Heart right ventricle (tissue), 16 donors: ENCODE results near the gene IL21R. TPM values are rescaled to one million over a fixed set of nuclear protein-coding genes. Genes with fewer than 3 reads are reported as not detected.
"Not testable (repeated sequence)": the region's sequence is repeated elsewhere in the genome, so short reads cannot be mapped to it uniquely, and the experiment has no call there.

ENCODE experiments used
- ATAC-seq, 8 donors: fragments of 200-7000 bp; cut with Tn5 transposase; one replicate each; pipeline ENCODE4 v1.9.1; 2020; ENCODE audit warnings: mild to moderate bottlenecking in 8 of 8, moderate library complexity in 8 of 8, moderate number of reproducible peaks in 1 of 8
- DNase-seq, 2 donors: peaks; one replicate each; pipeline ENCODE4 v3.0.0-alpha.2; 2020
- H3K27ac ChIP-seq, 10 donors: fragments of 200-600 bp; sonication (generic) in 2 of 10; one replicate each; pipeline versions ENCODE4 v1.5.0 to v1.8.0; 2020 to 2022; ENCODE audit warnings: mild to moderate bottlenecking in 3 of 10
- H3K27me3 ChIP-seq, 7 donors: fragments of 200-600 bp; one replicate each; pipeline ENCODE4 v1.8.0; 2021 to 2022; ENCODE audit warnings: mild to moderate bottlenecking in 2 of 7
- H3K36me3 ChIP-seq, 9 donors: fragments of 200-600 bp; sonication (generic) in 1 of 9; one replicate each; pipeline versions ENCODE4 v1.5.0 to v1.8.0; 2020 to 2022; ENCODE audit warnings: mild to moderate bottlenecking in 2 of 9
- H3K4me1 ChIP-seq, 9 donors: fragments of 200-600 bp; sonication (generic) in 1 of 9; one replicate each; pipeline versions ENCODE4 v1.5.0 to v1.8.0; 2020 to 2022; ENCODE audit warnings: mild to moderate bottlenecking in 4 of 9
- H3K4me3 ChIP-seq, 10 donors: fragments of 200-600 bp; sonication (generic) in 2 of 10; one replicate each; pipeline versions ENCODE4 v1.5.0 to v1.8.0; 2020 to 2022; ENCODE audit warnings: mild to moderate bottlenecking in 7 of 10, moderate library complexity in 2 of 10
- H3K9me3 ChIP-seq, 11 donors: fragments of 200-600 bp in 10 of 11; sonication (generic) in 2 of 11; one replicate each; pipeline versions ENCODE4 v1.5.0 to v1.8.0; 2013 to 2022; ENCODE audit warnings: mild to moderate bottlenecking in 2 of 11, control low read depth in 1 of 11, moderate library complexity in 1 of 11
- CTCF ChIP-seq, 9 donors: fragments of 200-600 bp; sonication (generic) in 2 of 9; IDR thresholded peaks; one replicate each; pipeline versions ENCODE4 v1.5.0 to v1.8.0; 2021 to 2022; ENCODE audit warnings: antibody characterized with exemption in 9 of 9, mild to moderate bottlenecking in 5 of 9, moderate library complexity in 1 of 9
- WGBS, 2 donors: extraction: QIAGEN DNeasy Blood & Tissue Kit; methylation state at CpG; one replicate each; pipeline ENCODE4 v1.1.7; 2013; ENCODE audit warnings: inconsistent platforms in 1 of 2; 5-methylcytosine and 5-hydroxymethylcytosine counted together
- intact Hi-C, 10 donors: fragments of 100-400 bp; cut with DNase I; formaldehyde crosslinking; loops; one replicate each; pipeline versions ENCODE4 v1.11.1 to v1.14.2; 2022
- polyA plus RNA-seq, 2 donors: library from polyadenylated mRNA; stranded (reverse); fragments of 200-250 nt; gene quantifications; one replicate each; pipeline ENCODE4 v1.2.3, GENCODE V29; 2013
- total RNA-seq, 10 donors: library from RNA; stranded (reverse); fragmentation: NEBNext Ultra II Directional in 3 of 10; extraction: Animal tissue kit (Norgen Biotek cat#: 25700) in 3 of 10; gene quantifications; one replicate each; pipeline versions ENCODE4 v1.2.1 to v1.2.4, GENCODE V29; 2021 to 2023
- donor health status: Arrhythmogenic right ventricular cardiomyopathy.
- donor health status: ischemic (EF 13 %, LVEDD 7.1; RV severe dilation, severe dysfunction).
- donor health status: healthy with polysubstance abuse.
- donor health status: DM: no; HTN: yes; CAD: no.
- donor health status: DM: no; HTN: no; CAD: no.
- donor health status: ischemic (EF 25% LVEDD 6.9; RV normal size, moderate dysfunction).
- donor health status: ischemic (EF 25% LVEDD 5.7; RV mildly dilated, moderate dysfunction).
- donor health status: healthy.
- donor health status: DM: yes; HTN: yes; CAD: no.
- donor health status: Ischemic cardiomyopathy.
- donor health status: ischemic (EF 35%, LVEDD 5.7; RV mildly dilated, moderate dysfunction).
- donor health status: nonischemic (EF 11% LVEDD 7.7; RV severe dilation, severe dysfunction).
- donor health status: DM: yes; HTN: yes; CAD: no.
- donor health status: PGD.
- donor health status: ischemic (EF 29% LVEDD 5.4; RV normal size, mild dysfunction).
- donor health status: nonischemic (EF 23%, LVEDD 6.1; RV moderate dilation, normal function).

Gene IL21R
- total and polyA plus RNA-seq, 12 donors: 0.06 to 3.6 (median 0.14) TPM; not detected in 2

GRCh38 chr16:27408012-27408601, 6.1 kb downstream of the IL21R start:
- Histone ChIP-seq H3K4me1 (peaks cover 0 to 53% (median 0%) of the 10 kb centered on the region in 9 donors), H3K4me3 (no peak overlapping the region), H3K27me3 (peaks cover 0 to 27% (median 12%) of the 10 kb centered on the region in 7 donors), H3K36me3 (no peaks in the 10 kb centered on the region), H3K27ac (no peak overlapping the region), H3K9me3 (peaks cover 0 to 24% (median 4%) of the 10 kb centered on the region in 11 donors)
- DNase-seq (no peak), ATAC-seq (peak in 1 of 8 donors; percentile 33)
- 68 to 77% methylated on average over 3 of the region's 3 CpGs for WGBS, 2 donors
- TF ChIP-seq CTCF (IDR thresholded peaks at IDR 0.05): no peak
- intact Hi-C loops: no loop called here

- no peaks in the 10 kb centered on the region for H3K36me3 ChIP-seq
- intact Hi-C loops: no loop called here
- no peak overlapping the region for H3K4me3 ChIP-seq
- 65 to 73% methylated on average over 6 of the region's 6 CpGs for WGBS, 2 donors
- no peak for ATAC-seq
- H3K4me1 ChIP-seq: peaks cover 0 to 52% (median 0%) of the 10 kb centered on the region in 9 donors
- H3K9me3 ChIP-seq: peaks cover 0 to 26% (median 4%) of the 10 kb centered on the region in 11 donors
- TF ChIP-seq CTCF (IDR thresholded peaks at IDR 0.05): no peak
- DNase-seq: no peak
- peaks cover 0 to 22% (median 8%) of the 10 kb centered on the region in 7 donors for H3K27me3 ChIP-seq
- no peak overlapping the region for H3K27ac ChIP-seq
These were observed 6.6 kb downstream of the IL21R start for GRCh38 chr16:27408602-27409031.

GRCh38 chr16:27409958-27410357, 8.0 kb downstream of the IL21R start:
- Histone ChIP-seq H3K4me1 (peaks cover 0 to 49% (median 0%) of the 10 kb centered on the region in 9 donors), H3K27me3 (peaks cover 0 to 16% (median 6%) of the 10 kb centered on the region in 7 donors), H3K9me3 (peaks cover 0 to 26% (median 4%) of the 10 kb centered on the region in 11 donors)
- H3K4me3 ChIP-seq, H3K36me3 ChIP-seq, DNase-seq, H3K27ac ChIP-seq, intact Hi-C loops, ATAC-seq: not testable (repeated sequence)
- 76 to 87% methylated on average over 2 of the region's 2 CpGs for WGBS, 2 donors

- Histone ChIP-seq H3K36me3 (no peaks in the 10 kb centered on the region), H3K4me3 (no peak overlapping the region), H3K27ac (no peak overlapping the region), H3K9me3 (peaks cover 0 to 26% (median 4%) of the 10 kb centered on the region in 11 donors), H3K4me1 (peaks cover 0 to 53% (median 0%) of the 10 kb centered on the region in 9 donors), H3K27me3 (peaks cover 0 to 11% (median 2%) of the 10 kb centered on the region in 7 donors)
- WGBS, 2 donors: 88% methylated on average over 1 of the region's 1 CpG
- TF ChIP-seq CTCF (IDR thresholded peaks at IDR 0.05): no peak
- no peak for DNase-seq
- intact Hi-C loops: no loop called here
- ATAC-seq: no peak
These were observed 8.8 kb downstream of the IL21R start for GRCh38 chr16:27410761-27411160.

GRCh38 chr16:27413956-27414355, 12.0 kb downstream of the IL21R start:
- intact Hi-C loops: no loop called here
- peaks cover 0 to 26% (median 4%) of the 10 kb centered on the region in 11 donors for H3K9me3 ChIP-seq
- no peak for ATAC-seq
- no peaks in the 10 kb centered on the region for H3K36me3 ChIP-seq
- no peak overlapping the region for H3K4me3 ChIP-seq
- H3K27me3 ChIP-seq: no peaks in the 10 kb centered on the region
- H3K4me1 ChIP-seq: peaks cover 0 to 31% (median 0%) of the 10 kb centered on the region in 9 donors
- no peak for DNase-seq
- 81 to 83% methylated on average over 2 of the region's 2 CpGs for WGBS, 2 donors
- no peak for TF ChIP-seq CTCF (IDR thresholded peaks at IDR 0.05)
- no peak overlapping the region for H3K27ac ChIP-seq
